ENCODE measurements around the gene PLD4. TPM values are rescaled to one million over a fixed set of nuclear protein-coding genes. Genes with fewer than 3 reads are reported as not detected.

The PLD4 gene
- total and polyA plus RNA-seq, 2 of the 8 experiments (the other 6 are each of a cell fraction or from before 2014, with no cell fraction given): 0.05 TPM; not detected in 1

DNA sequence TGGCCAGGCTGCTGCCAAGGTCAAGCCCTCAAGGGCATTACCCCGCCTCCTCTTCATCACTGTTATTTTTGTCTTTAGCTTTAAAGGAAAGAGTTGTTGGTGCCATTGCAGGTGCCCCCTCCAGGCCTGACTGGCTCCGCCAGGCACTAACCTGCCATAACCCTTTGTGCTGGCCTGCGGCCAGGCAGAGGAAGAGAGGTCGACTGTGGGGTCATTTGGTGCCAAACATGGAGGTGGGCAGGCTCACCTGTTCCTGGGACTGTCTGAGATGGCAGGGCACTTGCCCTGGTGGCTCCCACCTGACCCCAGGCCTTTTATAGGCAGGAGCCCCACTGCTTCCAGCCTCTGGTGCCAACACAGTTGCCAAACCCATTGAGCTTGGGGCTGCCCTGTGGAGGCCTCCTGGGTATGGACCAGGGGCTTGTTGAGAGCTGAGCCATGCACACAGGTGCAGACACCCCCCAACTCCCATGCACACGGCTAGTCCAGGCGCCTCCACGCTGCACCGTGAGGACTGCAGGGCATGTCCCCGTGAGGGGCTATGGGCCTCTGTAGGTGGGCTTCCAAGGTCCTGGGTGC, 29.4 kb upstream of the PLD4 start:
- Histone ChIP-seq H3K79me1 (ENCODE audit: low read depth, low read length) (no peaks in the 10 kb centered on the region), H2BK15ac (ENCODE audit: low read length) (no peak overlapping the region), H3K23ac (ENCODE audit: insufficient read length) (no peak overlapping the region), H3K4ac (replicated peaks; ENCODE audit: insufficient read length, low read depth, low read length) (no peak overlapping the region), H2AFZ (ENCODE audit: low read length) (no peak overlapping the region), H3K27me3 (replicated peaks in 1 of 4; ENCODE audit: control insufficient read depth in 3 of 4, extremely low read depth in 1 of 4, insufficient read depth in 3 of 4, low read length in 3 of 4) (no peaks in the 10 kb centered on the region), H3K4me2 (ENCODE audit: insufficient read depth in 1 of 2, low read depth in 2 of 2, low read length in 2 of 2) (no peak overlapping the region), H2BK20ac (ENCODE audit: low read length) (no peak overlapping the region), H3K36me3 (ENCODE audit: control insufficient read depth in 2 of 4, insufficient read depth in 4 of 4, low read length in 3 of 4) (no peaks in the 10 kb centered on the region; a peak in 1 of 8 replicates), H4K20me1 (replicated peaks in 1 of 2; ENCODE audit: control insufficient read depth in 1 of 2, insufficient read depth in 2 of 2, low read length in 2 of 2) (peaks cover 1 to 3% of the 10 kb centered on the region in 2 experiments), H4K5ac (ENCODE audit: insufficient read length, low read depth, low read length) (no peak overlapping the region), H3K27ac (ENCODE audit: low read depth, low read length) (no peak overlapping the region), H4K8ac (ENCODE audit: extremely low read depth, insufficient read depth, low read length) (no peak overlapping the region), H3K9me3 (ENCODE audit: insufficient read depth in 2 of 2, low read depth in 1 of 2, low read length in 1 of 2) (no peaks in the 10 kb centered on the region), H2AK5ac (ENCODE audit: low read depth, low read length) (no peak overlapping the region), H3K4me1 (replicated peaks in 1 of 4; ENCODE audit: control insufficient read depth in 3 of 4, insufficient read depth in 4 of 4, low read length in 3 of 4) (peaks cover 0 to 3% (median 0%) of the 10 kb centered on the region in 4 experiments; a peak in 1 of 7 replicates), H3K56ac (replicated peaks; ENCODE audit: insufficient read length, low read depth, low read length) (no peak overlapping the region), H2BK5ac (ENCODE audit: low read depth, low read length) (no peak overlapping the region), H3K14ac (ENCODE audit: insufficient read length) (no peak overlapping the region), H3K23me2 (ENCODE audit: low read depth, low read length) (peaks cover 8% of the 10 kb centered on the region; the same call in 1 of the 2 replicates), H2BK120ac (replicated peaks; ENCODE audit: low read depth, low read length) (no peak overlapping the region), H3K4me3 (ENCODE audit: extremely low read depth in 1 of 4, insufficient read depth in 2 of 4, low read depth in 3 of 4, low read length in 4 of 4) (no peak overlapping the region), H3K79me2 (ENCODE audit: control insufficient read depth in 1 of 2, insufficient read depth in 2 of 2, low read length in 2 of 2) (no peaks in the 10 kb centered on the region), H3K18ac (ENCODE audit: extremely low read depth, low read length) (no peak overlapping the region), H2BK12ac (ENCODE audit: low read depth, low read length) (no peak overlapping the region), H3K9ac (replicated peaks in 1 of 4; ENCODE audit: extremely low read depth in 1 of 4, low read depth in 3 of 4, low read length in 3 of 4) (no peak overlapping the region), H4K91ac (replicated peaks; ENCODE audit: insufficient read length, low read length) (no peak overlapping the region)
- ChIA-PET CTCF (ENCODE audit: partially characterized antibody) (interaction anchor here (0.6 to 4.1 kb wide), 32 partner anchors 8 to 448 kb away, joined by 3 to 26 read pairs (median 4); partner anchors contain the start of gene PLD4), POLR2A (ENCODE audit: partially characterized antibody) (interaction anchor here (0.6 to 2.1 kb wide), 8 partner anchors 8 to 142 kb away, joined by 3 to 8 read pairs (median 4); partner anchors contain the start of gene SIVA1)
- FAIRE-seq (no peak), DNase-seq (ENCODE audit: low read depth in 1 of 2, low spot score in 2 of 2) (peak in 1 of 2 experiments; percentile 46)
- WGBS, 2 experiments (ENCODE audit: extremely low coverage in 1 of 2, insufficient coverage in 1 of 2, insufficient read length in 1 of 2, insufficient replicate concordance in 2 of 2, low coverage in 1 of 2, low lambda C conversion rate in 2 of 2, missing lambda C conversion rate in 1 of 2): 87% methylated on average over 9 of the region's 9 CpGs; no CpG with 5 or more reads in 1 of the 2 experiments
- no peak for TF ChIP-seq SP2 (IDR thresholded peaks at IDR 0.05; ENCODE audit: low read length)
- no peak for TF ChIP-seq GABPA (IDR thresholded peaks at IDR 0.05; ENCODE audit: borderline replicate concordance, insufficient read depth, low read length)

All from H1 (cell line).